GM21717 (cell line): ENCODE data around the gene HSBP1L1.
A peak's percentile ranks its signal among the peaks of the same experiment; 100 is the strongest.

ENCODE experiments used
- ATAC-seq: cut with Tn5 transposase; IDR thresholded peaks from one replicate; pipeline ENCODE4 v1.9.1; 2021; ENCODE audit warnings: mild to moderate bottlenecking, moderate library complexity; ENCODE audit not compliant: unreplicated experiment

The HSBP1L1 gene

DNA sequence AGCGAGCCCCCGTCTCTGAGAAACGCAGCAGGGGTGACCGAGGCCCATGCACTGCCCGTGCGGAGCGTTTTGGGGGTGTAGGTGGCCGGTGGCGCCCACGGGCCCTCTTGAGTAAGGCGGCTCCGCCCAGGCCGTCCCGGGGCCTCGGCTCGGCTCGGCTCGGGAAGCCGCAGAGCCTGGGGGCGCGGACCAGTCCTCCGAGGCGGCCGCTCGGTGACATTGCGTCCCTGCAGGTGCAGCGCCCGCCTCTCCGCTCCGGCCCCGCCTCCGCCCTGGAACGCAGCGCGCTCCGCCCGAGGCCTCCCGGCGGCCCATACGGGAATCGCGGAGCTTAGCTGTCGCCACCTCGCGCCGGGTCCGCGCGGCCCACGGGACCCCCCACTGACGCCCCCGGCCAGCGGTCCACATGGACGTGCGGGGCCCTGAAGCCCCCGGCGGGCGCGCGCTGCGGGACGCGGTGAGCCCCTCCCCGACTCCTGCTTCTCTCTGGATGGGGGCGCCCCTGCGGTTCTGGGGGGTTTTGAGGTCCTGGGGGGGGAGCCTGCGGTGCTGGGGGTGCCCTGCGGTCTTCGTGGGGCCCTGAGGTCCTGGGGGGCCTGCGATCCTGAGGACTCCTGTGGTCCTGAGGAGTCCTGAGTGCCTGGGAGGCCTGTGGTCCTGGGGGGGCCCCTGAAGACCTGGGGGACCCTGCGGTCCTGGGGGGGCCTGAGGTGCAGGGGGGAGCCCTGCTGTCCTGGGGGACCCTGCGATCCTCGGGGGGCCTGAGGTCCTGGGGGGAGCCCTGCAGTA, at the start of gene HSBP1L1:
Gene HSBP1L1, plus strand, starts transcription at position 314 of the 789 bp plus-strand sequence. Its CDS starts 93 bp downstream, at position 407.
- ATAC-seq = peak; percentile 85

DNA sequence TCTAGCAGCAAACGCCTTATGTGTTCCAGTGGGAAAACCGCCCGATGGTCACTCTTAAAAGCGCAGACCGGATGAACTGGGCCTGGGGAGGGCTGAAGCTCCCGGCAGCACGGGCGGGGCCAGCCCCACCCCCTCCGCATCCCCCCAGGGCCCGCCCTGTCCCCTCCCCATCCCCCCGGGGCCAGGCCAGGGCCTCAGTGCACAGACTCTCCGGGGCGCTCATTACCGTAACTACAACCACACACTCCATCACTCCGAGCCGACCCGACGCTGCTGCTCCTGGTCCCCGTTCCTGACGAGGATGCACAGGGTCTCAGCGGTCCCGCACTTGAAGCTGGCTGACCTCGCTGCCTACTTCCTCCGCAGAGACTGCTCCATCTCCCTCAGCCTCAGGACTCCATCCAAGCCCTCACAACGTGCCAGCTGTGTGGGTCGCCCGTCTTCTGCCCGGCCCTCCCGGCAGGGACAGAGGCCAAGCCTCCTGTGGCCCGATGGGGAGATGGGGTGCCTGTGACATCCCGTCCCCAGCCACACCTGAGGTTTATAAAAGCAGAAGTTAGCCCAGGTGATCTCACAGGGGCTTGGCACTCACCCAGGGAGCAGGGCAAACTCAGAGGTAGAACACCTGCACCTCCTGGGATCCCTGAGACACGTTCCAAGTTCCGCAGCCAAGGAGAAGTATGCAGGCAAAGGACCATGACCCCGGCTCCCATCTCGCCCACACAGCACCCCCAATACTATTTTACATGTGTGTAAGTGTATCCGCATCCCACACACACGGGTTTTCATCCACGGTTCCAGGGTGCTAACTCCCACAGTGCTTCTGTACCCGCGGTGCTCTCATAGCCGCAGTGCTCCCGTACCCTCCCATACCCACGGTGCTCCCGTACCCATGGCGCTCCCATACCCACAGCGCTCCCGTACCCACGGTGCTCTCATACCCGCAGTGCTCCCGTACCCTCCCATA, 49.0 kb upstream of the HSBP1L1 start:
- no peak for ATAC-seq

DNA sequence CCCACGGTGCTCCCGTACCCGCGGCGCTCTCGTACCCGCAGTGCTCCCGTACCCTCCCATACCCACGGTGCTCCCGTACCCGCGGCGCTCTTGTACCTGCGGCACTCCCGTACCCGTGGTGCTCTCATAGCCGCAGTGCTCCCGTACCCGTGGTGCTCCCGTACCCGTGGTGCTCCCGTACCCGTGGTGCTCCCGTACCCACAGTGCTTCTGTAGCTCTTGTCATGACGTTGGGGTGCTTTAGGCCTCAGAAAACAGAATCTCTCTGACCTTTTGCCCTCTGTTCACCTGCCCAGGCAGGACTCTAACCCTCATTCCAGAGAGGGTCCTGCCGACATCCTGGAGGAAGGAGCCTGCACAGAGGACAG, 48.3 kb upstream of the HSBP1L1 start:
- no peak for ATAC-seq

DNA sequence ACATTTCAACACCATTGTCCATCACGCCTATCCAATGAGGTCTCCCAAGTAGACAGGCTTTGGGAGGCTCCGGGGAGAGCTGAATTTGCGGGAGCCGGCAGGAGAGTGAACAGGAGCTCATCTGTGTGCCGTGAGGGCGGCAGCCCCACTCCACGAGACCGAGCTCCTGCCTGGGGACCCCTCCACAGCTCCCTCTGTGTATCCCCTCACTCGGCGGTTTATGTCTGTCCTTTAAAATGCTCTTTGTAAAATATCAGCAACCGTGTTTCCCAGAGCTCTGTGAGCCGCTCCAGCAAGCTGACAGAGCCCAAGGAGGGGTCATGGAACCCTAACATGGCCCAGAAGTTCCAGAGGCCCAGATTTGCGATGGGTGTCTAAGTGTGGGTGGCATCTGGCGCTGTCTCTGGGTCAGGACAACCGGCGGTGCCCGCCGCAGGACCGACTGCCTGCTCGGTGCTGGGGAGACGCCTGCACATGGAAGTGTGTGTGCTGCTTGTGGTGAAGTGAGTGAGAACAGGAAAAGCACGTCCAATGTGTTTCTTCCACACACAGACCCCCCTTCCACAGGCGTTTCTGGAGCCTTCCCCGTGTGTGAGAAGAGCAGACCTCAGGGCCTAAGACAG, 47.8 kb upstream of the HSBP1L1 start:
- no peak for ATAC-seq

DNA sequence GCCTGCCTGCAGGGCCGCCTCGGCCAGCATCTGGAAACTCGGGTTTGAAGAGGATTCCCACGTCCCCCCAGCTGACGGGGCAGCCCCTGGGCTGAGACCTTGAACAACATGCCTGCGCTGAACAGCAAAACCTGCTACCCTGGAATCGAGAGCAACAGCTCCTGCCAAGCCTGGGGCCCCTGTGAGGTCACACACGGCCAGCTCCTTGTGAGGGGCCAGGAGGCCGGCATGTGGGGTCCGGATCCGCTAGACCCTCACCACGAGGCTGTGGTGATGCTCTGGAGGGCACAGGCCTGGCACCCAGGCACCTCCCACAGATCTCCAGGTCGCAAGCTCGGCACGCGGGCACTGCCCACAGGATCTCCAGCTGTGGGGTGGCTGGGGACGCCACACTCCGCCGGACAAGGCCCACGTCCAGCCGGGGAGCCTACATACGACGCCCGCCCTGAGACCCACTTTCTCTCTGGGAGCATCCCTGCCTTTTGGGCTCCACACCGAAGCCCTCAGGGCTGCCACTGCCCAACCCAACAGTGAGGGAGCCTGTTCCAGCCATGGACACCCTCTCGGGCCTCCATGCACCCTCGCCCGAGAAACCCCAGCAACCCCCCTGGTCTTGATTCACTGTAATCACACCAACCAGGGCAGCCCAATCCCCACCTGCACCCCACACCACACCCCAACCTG, 47.1 kb upstream of the HSBP1L1 start:
- ATAC-seq = no peak

DNA sequence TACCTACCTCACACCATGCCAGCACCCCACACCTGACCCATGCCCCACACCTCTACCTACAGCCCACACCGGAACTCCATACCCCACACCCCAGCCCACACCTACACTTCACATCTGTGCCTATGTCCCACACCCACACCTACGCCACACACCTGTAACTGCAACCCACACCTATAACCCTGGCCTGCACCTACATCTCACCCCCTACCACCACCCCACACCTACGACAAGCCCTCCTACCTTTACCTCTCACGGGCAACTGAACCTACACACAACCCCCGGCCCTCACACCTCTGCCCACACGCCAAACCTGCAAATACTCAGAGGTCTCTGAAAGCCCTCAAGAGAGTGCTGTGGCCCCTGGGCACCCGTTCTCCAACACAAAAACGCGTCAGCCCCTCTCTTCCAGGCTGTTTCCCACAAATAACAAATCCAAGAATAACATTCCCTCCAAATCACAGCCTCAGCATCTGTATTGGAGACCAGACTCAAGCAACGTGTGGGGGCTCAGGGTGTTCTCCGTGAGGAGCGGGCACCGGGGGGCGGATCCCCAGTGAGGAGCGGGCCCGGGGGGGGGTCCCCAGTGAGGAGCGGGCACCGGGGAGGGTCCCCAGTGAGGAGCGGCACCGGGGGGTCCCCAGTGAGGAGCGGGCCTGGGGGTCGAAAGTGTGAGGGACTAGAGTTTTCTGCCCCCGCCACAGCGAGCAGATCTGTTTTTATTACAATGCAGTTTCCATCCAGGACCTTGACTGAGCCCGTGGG, 46.4 kb upstream of the HSBP1L1 start:
- no peak for ATAC-seq

DNA sequence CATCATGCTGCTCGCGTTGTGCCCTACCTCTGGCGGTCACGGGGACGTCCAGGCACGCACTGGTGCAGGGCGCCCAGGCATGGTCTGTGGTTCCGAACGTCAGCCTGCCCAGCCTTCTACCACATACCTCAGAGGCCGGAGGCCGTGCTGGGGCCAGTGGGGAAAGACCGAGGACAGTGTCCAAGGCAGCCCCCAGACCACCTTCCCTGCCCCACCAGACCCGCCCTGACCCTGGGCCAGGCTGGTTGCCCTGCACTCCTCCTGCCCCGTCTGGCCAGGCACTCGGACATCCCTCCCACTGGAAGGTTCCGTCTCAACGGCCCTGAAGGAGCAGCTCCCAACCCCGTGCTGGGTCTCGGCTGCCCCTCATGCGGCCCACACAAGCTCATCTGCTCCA, 45.8 kb upstream of the HSBP1L1 start:
- ATAC-seq = no peak

DNA sequence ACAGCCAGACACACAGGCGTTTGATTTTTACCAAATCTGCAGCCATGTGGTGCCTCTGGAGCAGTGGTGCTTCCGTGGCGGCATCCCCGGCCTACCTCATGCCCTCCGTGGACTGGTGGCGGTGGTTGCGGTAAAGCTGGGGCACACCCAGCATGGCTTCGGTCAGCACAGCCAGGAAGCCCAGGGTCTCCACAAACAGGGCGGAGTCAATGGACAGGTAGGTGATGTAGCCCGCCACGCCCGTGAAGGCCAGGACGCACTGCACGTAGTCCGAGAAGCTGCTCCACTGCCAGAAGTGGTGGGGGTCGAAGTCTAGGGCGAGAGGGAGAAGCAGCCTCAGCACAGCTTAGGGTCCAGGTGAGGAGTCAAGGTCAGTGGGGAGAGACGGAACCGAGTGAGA, 45.4 kb upstream of the HSBP1L1 start:
- no peak for ATAC-seq

DNA sequence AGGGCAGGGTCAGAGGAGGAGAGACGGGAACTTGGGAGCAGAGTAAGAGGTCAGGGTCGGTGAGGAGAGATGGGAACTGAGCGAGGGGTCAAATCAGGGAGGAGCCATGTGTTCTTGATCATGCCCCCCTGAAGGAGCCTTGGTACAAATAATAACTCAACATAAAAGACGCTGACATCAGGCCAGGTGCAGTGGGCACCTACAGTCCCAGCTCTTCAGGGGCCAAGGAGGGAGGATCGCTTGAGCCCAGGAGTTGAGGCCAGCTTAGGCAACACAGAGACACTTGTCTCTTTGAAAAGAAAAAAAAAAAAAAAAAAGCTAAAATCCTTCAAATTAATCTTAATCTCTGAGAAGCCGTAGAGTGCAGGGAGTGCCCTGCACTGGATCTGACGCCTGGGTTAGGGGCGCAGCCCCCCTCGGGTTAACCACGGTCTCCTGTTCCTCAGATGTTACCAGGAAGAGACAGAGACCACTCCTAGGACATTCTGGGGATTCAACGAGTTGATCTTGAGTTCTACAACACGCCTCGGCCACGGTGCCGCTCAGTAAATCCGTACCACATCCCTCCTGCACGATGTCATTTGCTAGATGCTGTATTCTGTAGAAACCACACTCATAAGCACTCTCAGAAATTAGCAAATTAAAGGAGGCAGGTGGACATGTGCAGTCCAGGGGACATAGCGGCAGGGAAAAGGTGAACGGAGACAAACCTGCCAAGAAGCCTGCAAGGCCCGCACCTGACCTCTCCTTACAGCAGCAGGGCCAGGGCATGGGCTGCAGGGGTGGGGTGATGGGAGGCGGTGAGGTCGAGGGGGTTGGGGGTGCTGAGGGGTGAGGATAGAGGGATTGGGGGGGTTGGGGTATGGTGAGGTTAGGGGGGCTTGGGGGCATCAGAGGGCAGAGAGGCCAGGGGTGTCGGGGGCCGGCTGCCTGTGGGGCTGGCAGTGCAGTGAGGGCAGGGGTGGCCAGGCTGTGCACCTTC, 42.2 kb upstream of the HSBP1L1 start:
- no peak for ATAC-seq

DNA sequence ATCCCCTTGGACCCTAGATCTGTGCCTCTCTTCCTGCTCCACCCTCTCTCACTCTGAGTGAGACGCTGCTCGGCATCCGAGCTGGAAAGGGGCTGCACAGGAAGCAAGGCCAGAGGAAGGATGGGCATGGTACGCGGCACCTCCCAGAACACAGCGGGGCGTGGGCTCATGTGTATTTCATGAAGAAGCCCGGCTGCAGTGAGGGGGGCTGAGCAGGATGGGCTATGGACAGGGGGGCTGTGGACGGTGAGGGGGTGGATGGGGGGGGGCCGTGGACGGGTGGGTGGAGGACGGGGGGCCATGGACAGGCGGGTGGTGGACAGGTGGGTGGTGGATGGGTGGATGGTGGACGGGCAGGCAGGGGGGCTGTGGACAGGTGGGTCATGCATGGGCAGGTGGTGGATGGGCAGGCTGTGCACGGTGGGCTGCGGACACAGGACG, 41.5 kb upstream of the HSBP1L1 start:
- ATAC-seq = no peak

DNA sequence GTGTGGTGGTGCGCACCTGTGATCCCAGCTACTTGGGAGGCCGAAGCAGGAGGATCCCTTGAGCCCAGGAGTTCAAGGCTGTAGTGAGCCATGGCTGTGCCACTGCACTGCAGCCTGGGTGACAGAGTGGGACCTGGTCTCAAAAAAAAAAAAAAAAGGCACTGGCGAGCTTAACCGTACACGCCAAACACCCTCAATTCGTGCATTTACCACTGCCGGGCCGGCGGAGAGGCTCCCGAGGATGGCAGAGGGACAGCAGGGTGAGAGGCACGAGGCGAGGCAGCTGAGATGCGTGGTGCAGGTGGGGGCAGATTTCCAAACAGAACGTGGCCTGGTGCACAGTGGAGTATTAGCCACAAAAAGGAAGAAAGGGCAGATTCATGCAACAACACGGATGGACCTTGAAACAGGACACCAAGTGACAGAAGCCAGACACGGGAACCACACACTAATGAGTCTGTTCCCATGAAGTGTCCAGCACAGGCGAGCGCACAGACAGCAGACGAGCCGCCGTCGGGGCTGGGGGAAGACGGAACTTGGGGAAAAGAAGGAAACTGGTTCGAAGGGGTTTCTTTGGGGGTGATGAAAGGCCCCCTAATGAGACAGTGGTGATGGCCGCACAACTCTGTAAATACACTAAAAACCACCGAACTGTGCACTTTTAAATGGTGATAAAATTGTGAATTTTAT, 40.4 kb upstream of the HSBP1L1 start:
- ATAC-seq = no peak

DNA sequence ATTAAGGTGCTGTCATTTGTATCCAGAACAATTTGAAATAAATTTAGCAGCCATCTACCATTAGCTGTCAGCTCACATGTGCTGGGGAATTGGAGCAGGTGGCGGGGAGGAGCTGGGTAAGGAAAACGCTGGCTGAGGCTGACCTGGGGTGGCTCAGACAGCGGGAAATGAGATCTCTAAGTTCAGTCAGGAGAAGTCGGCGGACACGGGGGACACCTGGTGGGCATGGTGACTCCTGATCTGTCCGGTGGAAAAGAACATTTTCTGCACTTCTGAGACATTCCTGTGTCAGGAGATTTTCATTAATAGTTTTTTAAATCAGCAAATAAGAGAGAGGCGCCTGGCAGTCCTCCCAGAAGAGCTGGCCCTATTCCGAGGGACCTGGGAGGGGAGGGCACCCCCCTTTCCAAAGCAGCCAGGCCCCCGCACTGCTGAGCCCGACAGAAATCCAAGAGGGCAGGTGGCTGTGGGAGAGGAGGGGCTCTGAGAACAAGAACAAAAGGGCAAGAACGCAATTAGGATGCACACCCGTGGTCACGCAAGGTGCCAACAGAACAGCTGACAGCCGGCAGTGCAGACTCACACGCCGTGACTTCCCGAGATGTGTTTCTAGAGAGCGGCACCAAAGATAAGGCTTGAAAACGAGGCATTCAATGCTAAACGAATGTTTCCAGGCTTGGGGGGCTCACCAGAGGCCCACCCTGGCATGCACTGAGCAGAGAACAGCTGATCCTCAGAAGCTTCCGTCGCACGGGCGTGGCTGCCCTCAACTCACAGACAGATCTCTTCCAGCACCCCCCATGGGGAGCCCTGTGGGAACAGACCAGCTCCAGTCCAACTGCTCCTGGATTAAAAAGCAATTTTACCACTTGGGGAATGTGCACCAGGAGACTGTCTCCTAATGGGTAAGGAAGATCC, 39.4 kb upstream of the HSBP1L1 start:
- no peak for ATAC-seq

DNA sequence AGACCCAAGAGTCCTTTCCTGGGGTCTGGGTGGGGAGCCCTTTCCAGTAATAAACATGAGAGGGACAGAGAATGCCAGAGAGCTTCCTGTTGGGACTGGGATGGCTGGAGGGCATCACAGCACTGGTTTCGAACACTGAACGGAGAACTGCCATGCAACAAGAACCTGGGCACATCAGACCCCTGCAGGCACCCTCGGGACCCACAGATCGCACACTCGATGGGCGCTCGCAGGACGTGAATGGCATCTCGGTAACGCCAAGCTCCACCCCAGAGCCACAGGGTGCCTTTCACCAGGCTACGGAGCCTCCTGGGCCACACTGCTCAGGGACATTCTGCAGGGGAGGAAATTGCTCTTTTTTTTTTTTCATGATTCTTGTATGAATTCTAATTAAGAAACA, 38.1 kb upstream of the HSBP1L1 start:
- ATAC-seq = no peak

DNA sequence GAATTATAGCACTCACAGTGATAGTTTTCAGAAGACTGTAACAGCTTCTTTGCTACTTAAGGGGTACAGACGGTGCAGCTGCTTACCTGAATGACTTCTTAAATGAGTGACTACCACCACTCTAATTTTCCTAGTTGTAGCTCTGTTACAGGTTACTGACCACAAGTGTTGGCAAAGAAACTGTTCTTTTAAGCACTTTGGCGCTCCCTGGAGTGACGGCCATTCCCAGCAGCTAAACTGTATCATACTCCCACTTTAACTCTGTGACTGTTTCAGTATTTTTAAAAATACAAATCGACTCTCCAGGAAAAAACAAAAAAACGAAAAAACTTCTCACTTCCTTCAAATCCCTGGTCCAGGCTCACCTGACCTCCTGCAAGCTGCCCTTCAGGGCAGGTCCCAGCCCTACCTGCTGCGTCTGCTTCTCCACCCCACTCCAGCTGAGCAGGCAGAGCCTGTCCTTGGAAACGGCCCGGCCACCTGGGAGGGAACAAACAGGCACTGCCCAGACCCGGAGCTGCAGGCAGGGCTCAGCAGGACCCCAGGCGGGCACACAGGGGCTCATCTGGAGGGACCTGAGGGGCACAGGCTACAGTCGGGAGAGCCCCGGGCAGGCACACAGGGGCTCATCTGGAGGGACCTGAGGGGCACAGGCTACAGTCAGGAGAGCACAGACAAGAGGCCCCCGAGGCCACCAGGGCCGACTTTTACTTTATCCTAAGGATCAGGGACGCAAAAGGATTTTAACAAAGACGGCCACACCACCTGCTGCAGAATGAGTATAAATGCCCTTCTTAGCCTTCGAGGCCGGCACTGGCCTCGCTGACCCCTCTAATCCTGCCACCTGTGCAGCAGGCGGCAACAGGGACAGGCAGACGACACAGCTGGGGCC, 37.5 kb upstream of the HSBP1L1 start:
- ATAC-seq = no peak

DNA sequence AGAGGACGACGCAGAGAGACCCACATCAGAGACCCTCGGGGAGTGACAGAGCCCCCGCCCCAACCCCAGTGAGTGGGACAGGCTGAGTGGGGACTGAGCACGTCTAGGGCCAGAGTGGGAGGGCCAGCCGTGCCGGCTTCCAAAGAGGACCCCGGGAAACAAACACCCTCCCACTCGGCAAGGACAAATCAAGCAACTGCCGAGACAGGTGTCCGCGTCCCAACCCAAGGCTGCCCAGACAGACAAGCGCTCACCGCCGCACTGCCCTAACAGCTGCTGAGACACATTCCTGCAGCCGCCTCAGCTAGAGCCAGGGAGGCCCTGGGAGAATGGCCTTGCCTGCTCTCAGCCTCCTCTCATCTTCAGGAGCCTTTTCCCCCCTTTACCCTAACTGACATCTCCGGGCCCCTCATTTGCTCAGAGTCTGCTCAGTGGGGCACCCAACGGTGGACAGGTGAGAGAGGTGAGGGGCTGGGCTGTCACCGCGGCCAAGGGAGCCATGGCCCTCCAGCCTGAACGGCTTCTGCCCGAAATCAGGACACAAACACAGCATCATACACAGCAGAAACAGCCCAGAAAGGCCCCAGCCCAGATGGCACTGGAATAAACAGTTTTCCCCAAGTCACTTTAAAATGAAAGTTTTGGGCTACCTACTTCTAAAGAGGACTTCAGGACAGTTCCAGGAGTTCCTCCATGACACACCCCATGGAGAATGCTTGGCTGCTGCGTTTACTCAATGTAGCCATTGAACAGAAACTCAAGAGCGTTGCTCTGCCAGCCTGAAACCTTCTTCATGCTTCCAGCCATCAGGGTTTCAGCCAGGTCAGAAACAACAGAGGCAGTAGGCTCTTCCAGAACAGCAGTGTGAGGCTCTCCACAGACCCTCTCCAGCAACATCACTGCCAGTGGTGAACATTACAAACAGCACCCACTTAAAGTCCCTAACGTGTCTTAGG, 36.6 kb upstream of the HSBP1L1 start:
- ATAC-seq = no peak
